ENCODE data around the gene CDKL2.

Gene CDKL2

GRCh38 chr4:75629239-75629638 lies 1.1 kb downstream of the CDKL2 start:
- no peak overlapping the region for H3K4me3 ChIP-seq
- H3K4me1 ChIP-seq, result no peaks in the 10 kb centered on the region
- in situ Hi-C loops (cut with MboI; ENCODE audit: low sequenced_read_pairs), result no loop called here
- H3K36me3 ChIP-seq (replicated peaks), result no peaks in the 10 kb centered on the region
- DNase-seq (ENCODE audit: low spot score in 2 of 2), result no peak
- peaks cover 7% of the 10 kb centered on the region for H3K27me3 ChIP-seq (ENCODE audit: low read depth)
- no peaks in the 10 kb centered on the region for H3K9me3 ChIP-seq

DNA sequence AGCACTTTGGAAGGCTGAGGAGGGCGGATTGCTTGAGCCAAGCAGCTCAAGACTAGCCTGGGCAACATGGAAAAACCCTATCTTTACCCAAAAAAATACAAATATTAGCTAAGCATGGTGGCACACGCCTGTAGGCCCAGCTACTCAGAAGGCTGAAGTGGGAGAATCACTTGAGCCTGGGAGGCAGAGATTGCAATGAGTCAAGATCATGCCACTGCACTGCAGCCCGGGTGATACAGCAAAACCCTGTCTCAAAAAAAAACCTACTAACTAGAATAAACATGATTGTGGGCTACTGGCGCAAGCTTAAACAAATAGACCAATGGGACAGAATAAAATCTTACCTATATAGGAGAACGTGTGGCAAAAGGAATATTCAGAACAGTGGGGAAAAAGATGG lies 7.3 kb downstream of the CDKL2 start:
- Histone ChIP-seq H3K4me1 (no peaks in the 10 kb centered on the region), H3K27me3 (ENCODE audit: low read depth) (peaks cover 7% of the 10 kb centered on the region), H3K9me3 (no peaks in the 10 kb centered on the region), H3K36me3 (replicated peaks) (no peaks in the 10 kb centered on the region), H3K4me3 (no peak overlapping the region)
- in situ Hi-C loops (cut with MboI; ENCODE audit: low sequenced_read_pairs), result no loop called here
- DNase-seq (ENCODE audit: low spot score in 2 of 2), result no peak

DNA sequence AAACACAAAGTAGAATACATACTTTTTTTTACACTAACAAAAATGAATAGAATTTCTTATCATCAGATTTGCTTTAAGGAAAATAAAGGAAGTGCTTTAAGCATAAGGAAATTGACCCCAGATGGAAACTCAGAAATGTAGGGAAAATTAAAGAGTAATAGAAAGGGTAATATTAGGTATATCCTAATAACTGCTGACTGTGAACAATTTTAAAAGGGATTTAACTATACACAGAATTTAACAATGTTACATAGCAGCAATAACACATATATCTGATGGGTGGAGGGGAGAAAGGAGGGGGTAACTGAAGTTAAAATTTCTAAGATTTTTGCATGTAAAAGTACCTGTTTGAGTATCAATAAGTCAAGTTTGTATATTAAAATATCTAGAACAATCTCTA lies 8.6 kb downstream of the CDKL2 start:
- Histone ChIP-seq H3K27me3 (ENCODE audit: low read depth) (peaks cover 7% of the 10 kb centered on the region), H3K4me1 (no peaks in the 10 kb centered on the region), H3K9me3 (0 out of 2 replicates have a peak, but pooled peaks cover 2% of the 10 kb centered on the region), H3K36me3 (replicated peaks) (no peaks in the 10 kb centered on the region), H3K4me3 (no peak overlapping the region)
- in situ Hi-C loops (cut with MboI; ENCODE audit: low sequenced_read_pairs), result no loop called here
- no peak for DNase-seq (ENCODE audit: low spot score in 2 of 2)

- Histone ChIP-seq H3K4me1 (no peaks in the 10 kb centered on the region), H3K27me3 (ENCODE audit: low read depth) (no peaks in the 10 kb centered on the region)
- no peak for DNase-seq (ENCODE audit: low spot score in 2 of 2)
Measured at GRCh38 chr4:75612306-75612705, 18.0 kb downstream of the CDKL2 start.

GRCh38 chr4:75605928-75606327 lies 24.4 kb downstream of the CDKL2 start:
- no peak overlapping the region for H3K4me3 ChIP-seq
- no peaks in the 10 kb centered on the region for H3K9me3 ChIP-seq
- no peaks in the 10 kb centered on the region for H3K4me1 ChIP-seq
- in situ Hi-C loops (cut with MboI; ENCODE audit: low sequenced_read_pairs), result no loop called here
- no peak for DNase-seq (ENCODE audit: low spot score in 2 of 2)
- no peaks in the 10 kb centered on the region for H3K36me3 ChIP-seq (replicated peaks)
- no peaks in the 10 kb centered on the region for H3K27me3 ChIP-seq (ENCODE audit: low read depth)

More at GRCh38 chr4:75612306-75612705, 18.0 kb downstream of the CDKL2 start:
- 0 out of 2 replicates have a peak, but pooled peaks cover 2% of the 10 kb centered on the region for H3K9me3 ChIP-seq
- no peaks in the 10 kb centered on the region for H3K36me3 ChIP-seq (replicated peaks)
- no peak overlapping the region for H3K4me3 ChIP-seq
- in situ Hi-C loops (cut with MboI; ENCODE audit: low sequenced_read_pairs), result no loop called here

DNA sequence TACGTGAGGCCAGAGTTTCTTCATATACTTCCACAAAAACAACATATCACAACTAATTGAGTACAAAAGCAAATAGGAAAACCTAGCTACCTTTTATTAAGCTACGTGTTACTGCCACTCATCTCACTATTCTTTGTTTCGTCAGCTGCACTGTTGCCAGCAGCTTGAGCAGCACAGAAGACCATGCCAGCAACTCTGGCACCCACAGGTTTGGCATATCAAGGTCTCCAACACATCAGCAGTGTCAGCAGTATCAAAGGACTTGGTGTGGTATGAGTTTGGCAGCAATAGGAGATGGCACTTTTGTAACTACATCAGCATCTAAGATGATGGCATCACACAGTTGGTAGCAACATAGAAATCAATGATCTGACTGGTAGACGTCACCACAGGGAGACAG lies 30.7 kb downstream of the CDKL2 start:
- Histone ChIP-seq H3K4me1 (no peaks in the 10 kb centered on the region), H3K9me3 (no peaks in the 10 kb centered on the region), H3K4me3 (no peak overlapping the region), H3K27me3 (ENCODE audit: low read depth) (no peaks in the 10 kb centered on the region), H3K36me3 (replicated peaks) (no peaks in the 10 kb centered on the region)
- in situ Hi-C loops (cut with MboI; ENCODE audit: low sequenced_read_pairs), result no loop called here
- no peak for DNase-seq (ENCODE audit: low spot score in 2 of 2)

- Histone ChIP-seq H3K4me3 (no peak overlapping the region), H3K27me3 (ENCODE audit: low read depth) (no peaks in the 10 kb centered on the region), H3K9me3 (no peaks in the 10 kb centered on the region), H3K36me3 (replicated peaks) (no peaks in the 10 kb centered on the region), H3K4me1 (no peaks in the 10 kb centered on the region)
- in situ Hi-C loops (cut with MboI; ENCODE audit: low sequenced_read_pairs), result no loop called here
- DNase-seq (ENCODE audit: low spot score in 2 of 2), result no peak
Measured at GRCh38 chr4:75598390-75598789, 31.9 kb downstream of the CDKL2 start.

GRCh38 chr4:75596061-75596460 lies 34.3 kb downstream of the CDKL2 start:
- Histone ChIP-seq H3K9me3 (no peaks in the 10 kb centered on the region), H3K27me3 (ENCODE audit: low read depth) (no peaks in the 10 kb centered on the region), H3K36me3 (replicated peaks) (no peaks in the 10 kb centered on the region), H3K4me3 (no peak overlapping the region), H3K4me1 (no peaks in the 10 kb centered on the region)
- in situ Hi-C loops (cut with MboI; ENCODE audit: low sequenced_read_pairs), result no loop called here
- no peak for DNase-seq (ENCODE audit: low spot score in 2 of 2)

GRCh38 chr4:75593393-75593792 lies 36.9 kb downstream of the CDKL2 start:
- no peak for DNase-seq (ENCODE audit: low spot score in 2 of 2)

DNA sequence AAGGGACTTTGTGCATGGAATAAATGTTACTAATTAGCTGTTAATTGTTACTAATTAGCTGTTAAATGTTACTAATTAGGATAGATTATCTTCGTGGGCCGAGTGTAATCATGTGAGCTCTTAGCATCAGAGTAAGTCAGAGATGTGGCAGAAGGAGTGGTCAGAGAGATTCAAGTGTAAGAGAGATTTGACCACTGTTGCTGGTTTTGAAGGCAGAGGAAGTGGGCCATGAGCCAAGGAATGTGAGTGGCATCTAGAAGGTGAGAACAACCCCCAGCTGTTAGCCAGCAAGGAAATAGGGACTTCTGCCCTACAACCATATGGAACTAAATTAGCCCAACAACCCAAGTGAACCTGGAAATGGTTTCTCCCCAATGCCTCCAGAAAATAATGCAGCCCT lies 46.3 kb downstream of the CDKL2 start:
- DNase-seq (ENCODE audit: low spot score in 2 of 2), result no peak
- Histone ChIP-seq H3K9me3 (no peaks in the 10 kb centered on the region; the same call in 1 of the 2 replicates), H3K36me3 (replicated peaks) (no peaks in the 10 kb centered on the region), H3K27me3 (ENCODE audit: low read depth) (no peaks in the 10 kb centered on the region), H3K4me1 (no peaks in the 10 kb centered on the region), H3K4me3 (no peak overlapping the region)
- in situ Hi-C loops (cut with MboI; ENCODE audit: low sequenced_read_pairs), result no loop called here

More at GRCh38 chr4:75593393-75593792, 36.9 kb downstream of the CDKL2 start:
- Histone ChIP-seq H3K4me3 (no peak overlapping the region), H3K4me1 (no peaks in the 10 kb centered on the region), H3K27me3 (ENCODE audit: low read depth) (no peaks in the 10 kb centered on the region), H3K9me3 (no peaks in the 10 kb centered on the region), H3K36me3 (replicated peaks) (no peaks in the 10 kb centered on the region)
- in situ Hi-C loops (cut with MboI; ENCODE audit: low sequenced_read_pairs), result no loop called here

GRCh38 chr4:75567725-75568124 lies 62.6 kb downstream of the CDKL2 start:
- Histone ChIP-seq H3K4me3 (no peak overlapping the region), H3K36me3 (replicated peaks) (no peaks in the 10 kb centered on the region), H3K27me3 (ENCODE audit: low read depth) (no peaks in the 10 kb centered on the region), H3K9me3 (no peaks in the 10 kb centered on the region), H3K4me1 (no peaks in the 10 kb centered on the region)
- in situ Hi-C loops (cut with MboI; ENCODE audit: low sequenced_read_pairs), result no loop called here
- no peak for DNase-seq (ENCODE audit: low spot score in 2 of 2)

GRCh38 chr4:75566911-75567310 lies 63.4 kb downstream of the CDKL2 start:
- DNase-seq (ENCODE audit: low spot score in 2 of 2), result no peak
- Histone ChIP-seq H3K27me3 (ENCODE audit: low read depth) (no peaks in the 10 kb centered on the region), H3K4me3 (no peak overlapping the region), H3K9me3 (no peaks in the 10 kb centered on the region), H3K4me1 (peaks cover 2% of the 10 kb centered on the region), H3K36me3 (replicated peaks) (no peaks in the 10 kb centered on the region)
- in situ Hi-C loops (cut with MboI; ENCODE audit: low sequenced_read_pairs), result no loop called here

DNA sequence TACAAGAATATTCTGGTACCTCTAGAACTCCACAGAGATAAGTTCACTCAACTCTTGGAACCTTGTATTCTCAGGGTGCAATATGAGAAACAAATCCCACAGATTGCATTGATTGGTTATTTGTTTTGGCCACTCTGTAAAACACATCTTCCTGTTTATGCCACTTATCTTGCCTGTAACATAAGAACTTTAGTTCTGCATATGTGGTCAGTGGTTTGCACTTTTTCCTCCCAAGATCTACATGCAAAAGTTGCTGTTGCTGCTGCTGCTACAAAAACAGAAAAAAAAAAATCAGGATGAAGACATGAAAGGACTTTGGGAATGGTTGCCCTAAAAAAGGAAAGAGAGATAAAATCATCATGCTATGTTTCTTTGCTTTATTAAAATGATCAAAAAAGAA lies 64.8 kb downstream of the CDKL2 start:
- peaks cover 4% of the 10 kb centered on the region for H3K4me1 ChIP-seq
- no peaks in the 10 kb centered on the region for H3K27me3 ChIP-seq (ENCODE audit: low read depth)
- DNase-seq (ENCODE audit: low spot score in 2 of 2), result no peak
- H3K9me3 ChIP-seq, result no peaks in the 10 kb centered on the region
- in situ Hi-C loops (cut with MboI; ENCODE audit: low sequenced_read_pairs), result no loop called here
- no peak overlapping the region for H3K4me3 ChIP-seq
- H3K36me3 ChIP-seq (replicated peaks), result no peaks in the 10 kb centered on the region

DNA sequence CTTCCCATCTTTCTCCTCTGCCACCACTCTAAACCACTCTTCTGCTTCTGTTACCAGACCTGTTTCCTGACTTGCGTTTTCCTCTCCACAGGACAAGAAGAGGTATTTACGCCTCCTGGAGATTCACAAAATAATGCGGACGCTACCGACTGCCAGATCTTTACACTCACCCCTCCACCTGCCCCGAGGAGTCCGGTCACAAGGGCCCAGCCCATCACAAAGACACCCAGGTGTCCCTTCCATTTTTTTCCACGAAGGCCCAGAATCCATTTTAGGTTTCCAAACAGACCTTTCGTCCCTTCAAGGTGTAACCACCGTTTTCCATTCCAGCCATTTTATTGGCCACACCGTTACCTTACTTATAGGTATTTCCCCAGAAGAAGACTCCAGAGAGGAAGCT lies 66.3 kb downstream of the CDKL2 start:
- no peaks in the 10 kb centered on the region for H3K9me3 ChIP-seq
- no peak for DNase-seq (ENCODE audit: low spot score in 2 of 2)
- in situ Hi-C loops (cut with MboI; ENCODE audit: low sequenced_read_pairs), result no loop called here
- no peaks in the 10 kb centered on the region for H3K36me3 ChIP-seq (replicated peaks)
- no peaks in the 10 kb centered on the region for H3K27me3 ChIP-seq (ENCODE audit: low read depth)
- peaks cover 4% of the 10 kb centered on the region for H3K4me1 ChIP-seq
- H3K4me3 ChIP-seq, result no peak overlapping the region

- Histone ChIP-seq H3K9me3 (no peaks in the 10 kb centered on the region), H3K36me3 (replicated peaks) (no peaks in the 10 kb centered on the region), H3K4me3 (no peak overlapping the region), H3K27me3 (ENCODE audit: low read depth) (no peaks in the 10 kb centered on the region), H3K4me1 (peaks cover 4% of the 10 kb centered on the region)
- DNase-seq (ENCODE audit: low spot score in 2 of 2), result peak; percentile 9 to 30
- in situ Hi-C loops (cut with MboI; ENCODE audit: low sequenced_read_pairs), result no loop called here
Measured at GRCh38 chr4:75561789-75562188, 68.5 kb downstream of the CDKL2 start.
